HCT116 (cell line): ENCODE data around the gene ACSL3.

Experiments used
- CBX3 ChIP-seq: IDR thresholded peaks from 2 replicates; pipeline ENCODE4 v1.6.1; 2012; ENCODE audit warnings: low read depth
- CEBPB ChIP-seq: IDR thresholded peaks from 2 replicates; pipeline ENCODE4 v1.6.1; 2012; ENCODE audit warnings: low read depth
- EGR1 ChIP-seq: IDR thresholded peaks from 2 replicates; pipeline ENCODE4 v1.6.1; 2012; ENCODE audit warnings: low read depth
- ELF1 ChIP-seq: IDR thresholded peaks from 2 replicates; pipeline ENCODE4 v1.6.1; 2012; ENCODE audit warnings: low read depth, borderline replicate concordance
- EZH2 ChIP-seq: fragments of 200-600 bp; sonication (generic); IDR thresholded peaks from 2 replicates; pipeline ENCODE4 v1.6.1; 2017; ENCODE audit warnings: antibody characterized with exemption, mixed run types
- EZH2phosphoT487 ChIP-seq: fragments of 200-600 bp; IDR thresholded peaks from 2 replicates; pipeline ENCODE4 v1.6.1; 2018; ENCODE audit warnings: antibody characterized with exemption, borderline replicate concordance
- POLR2A ChIP-seq: IDR thresholded peaks from 2 replicates; pipeline ENCODE4 v1.7.0; 2011; ENCODE audit warnings: borderline replicate concordance; ENCODE audit not compliant: insufficient read depth, insufficient read length; ENCODE audit errors: extremely low read depth
- SP1 ChIP-seq: IDR thresholded peaks from 2 replicates; pipeline ENCODE4 v1.6.1; 2012; ENCODE audit warnings: low read depth
- TF ChIP-seq, protein P1 (sequence below), 3 experiments: fragments of 200-600 bp in 1 of 3; sonication (generic) in 1 of 3; IDR thresholded peaks in 2 of 3; conservative IDR thresholded peaks in 1 of 3; 2 replicates each; pipeline ENCODE4 v1.5.1; 2012 to 2017; ENCODE audit warnings: low read depth in 2 of 3, low read length in 2 of 3, antibody characterized with exemption in 1 of 3, borderline replicate concordance in 1 of 3, control low read depth in 1 of 3, mild to moderate bottlenecking in 1 of 3, mixed read lengths in 1 of 3, mixed run types in 1 of 3, moderate library complexity in 1 of 3; ENCODE audit not compliant: insufficient read depth in 1 of 3
- TF ChIP-seq, protein P2 (sequence below): IDR thresholded peaks from 2 replicates; pipeline ENCODE4 v1.6.1; 2012; ENCODE audit warnings: low read depth

- no peak for TF ChIP-seq ELF1
- TF ChIP-seq EZH2: no peak
- TF ChIP-seq, protein P1, sequence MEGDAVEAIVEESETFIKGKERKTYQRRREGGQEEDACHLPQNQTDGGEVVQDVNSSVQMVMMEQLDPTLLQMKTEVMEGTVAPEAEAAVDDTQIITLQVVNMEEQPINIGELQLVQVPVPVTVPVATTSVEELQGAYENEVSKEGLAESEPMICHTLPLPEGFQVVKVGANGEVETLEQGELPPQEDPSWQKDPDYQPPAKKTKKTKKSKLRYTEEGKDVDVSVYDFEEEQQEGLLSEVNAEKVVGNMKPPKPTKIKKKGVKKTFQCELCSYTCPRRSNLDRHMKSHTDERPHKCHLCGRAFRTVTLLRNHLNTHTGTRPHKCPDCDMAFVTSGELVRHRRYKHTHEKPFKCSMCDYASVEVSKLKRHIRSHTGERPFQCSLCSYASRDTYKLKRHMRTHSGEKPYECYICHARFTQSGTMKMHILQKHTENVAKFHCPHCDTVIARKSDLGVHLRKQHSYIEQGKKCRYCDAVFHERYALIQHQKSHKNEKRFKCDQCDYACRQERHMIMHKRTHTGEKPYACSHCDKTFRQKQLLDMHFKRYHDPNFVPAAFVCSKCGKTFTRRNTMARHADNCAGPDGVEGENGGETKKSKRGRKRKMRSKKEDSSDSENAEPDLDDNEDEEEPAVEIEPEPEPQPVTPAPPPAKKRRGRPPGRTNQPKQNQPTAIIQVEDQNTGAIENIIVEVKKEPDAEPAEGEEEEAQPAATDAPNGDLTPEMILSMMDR (IDR thresholded peaks at IDR 0.05 in 2 of 3, conservative IDR thresholded peaks at IDR 0.05 in 1 of 3; ENCODE audit: borderline replicate concordance in 1 of 3, insufficient read depth in 1 of 3, low read depth in 2 of 3, low read length in 2 of 3): no peak
- TF ChIP-seq EZH2phosphoT487: no peak
- TF ChIP-seq CEBPB: no peak
- TF ChIP-seq CBX3: no peak
- no peak for TF ChIP-seq POLR2A
- TF ChIP-seq, protein P2, sequence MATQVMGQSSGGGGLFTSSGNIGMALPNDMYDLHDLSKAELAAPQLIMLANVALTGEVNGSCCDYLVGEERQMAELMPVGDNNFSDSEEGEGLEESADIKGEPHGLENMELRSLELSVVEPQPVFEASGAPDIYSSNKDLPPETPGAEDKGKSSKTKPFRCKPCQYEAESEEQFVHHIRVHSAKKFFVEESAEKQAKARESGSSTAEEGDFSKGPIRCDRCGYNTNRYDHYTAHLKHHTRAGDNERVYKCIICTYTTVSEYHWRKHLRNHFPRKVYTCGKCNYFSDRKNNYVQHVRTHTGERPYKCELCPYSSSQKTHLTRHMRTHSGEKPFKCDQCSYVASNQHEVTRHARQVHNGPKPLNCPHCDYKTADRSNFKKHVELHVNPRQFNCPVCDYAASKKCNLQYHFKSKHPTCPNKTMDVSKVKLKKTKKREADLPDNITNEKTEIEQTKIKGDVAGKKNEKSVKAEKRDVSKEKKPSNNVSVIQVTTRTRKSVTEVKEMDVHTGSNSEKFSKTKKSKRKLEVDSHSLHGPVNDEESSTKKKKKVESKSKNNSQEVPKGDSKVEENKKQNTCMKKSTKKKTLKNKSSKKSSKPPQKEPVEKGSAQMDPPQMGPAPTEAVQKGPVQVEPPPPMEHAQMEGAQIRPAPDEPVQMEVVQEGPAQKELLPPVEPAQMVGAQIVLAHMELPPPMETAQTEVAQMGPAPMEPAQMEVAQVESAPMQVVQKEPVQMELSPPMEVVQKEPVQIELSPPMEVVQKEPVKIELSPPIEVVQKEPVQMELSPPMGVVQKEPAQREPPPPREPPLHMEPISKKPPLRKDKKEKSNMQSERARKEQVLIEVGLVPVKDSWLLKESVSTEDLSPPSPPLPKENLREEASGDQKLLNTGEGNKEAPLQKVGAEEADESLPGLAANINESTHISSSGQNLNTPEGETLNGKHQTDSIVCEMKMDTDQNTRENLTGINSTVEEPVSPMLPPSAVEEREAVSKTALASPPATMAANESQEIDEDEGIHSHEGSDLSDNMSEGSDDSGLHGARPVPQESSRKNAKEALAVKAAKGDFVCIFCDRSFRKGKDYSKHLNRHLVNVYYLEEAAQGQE: no peak
- TF ChIP-seq SP1: no peak
- TF ChIP-seq EGR1: no peak
These were observed 61.4 kb downstream of the ACSL3 start for GRCh38 chr2:222922019-222922800.
